ENCODE results near the gene CTCFL.

Gene CTCFL

GRCh38 chr20:57555457-57556184 is 30.7 kb upstream of the CTCFL start:
- Histone ChIP-seq H3K79me1 (ENCODE audit: low read depth, low read length) (no peaks in the 10 kb centered on the region), H2AFZ (ENCODE audit: low read length) (no peak overlapping the region), H3K36me3 (replicated peaks in 1 of 2; ENCODE audit: control insufficient read depth in 2 of 2, insufficient read depth in 2 of 2, low read length in 2 of 2) (no peaks in the 10 kb centered on the region), H2AK5ac (ENCODE audit: low read depth, low read length) (no peak overlapping the region), H3K27me3 (ENCODE audit: control insufficient read depth in 3 of 3, insufficient read depth in 3 of 3, low read depth in 1 of 3, low read length in 3 of 3) (peaks cover 0 to 43% (median 0%) of the 10 kb centered on the region in 3 experiments), H2BK120ac (ENCODE audit: low read depth, low read length) (no peak overlapping the region), H3K14ac (ENCODE audit: low read length) (no peak overlapping the region), H2BK5ac (ENCODE audit: low read length) (no peak overlapping the region), H3K4me1 (ENCODE audit: control insufficient read depth in 2 of 2, insufficient read depth in 1 of 2, low read depth in 1 of 2, low read length in 2 of 2) (no peaks in the 10 kb centered on the region), H2BK15ac (ENCODE audit: low read length) (no peak overlapping the region), H3K4me3 (ENCODE audit: low read length in 2 of 2) (no peak overlapping the region), H4K8ac (ENCODE audit: low read depth, low read length) (no peak overlapping the region), H3K4me2 (ENCODE audit: insufficient read depth, low read length, poor library complexity, severe bottlenecking) (no peak overlapping the region), H4K91ac (ENCODE audit: low read depth, low read length, poor library complexity) (no peak overlapping the region), H3K18ac (ENCODE audit: low read length) (no peak overlapping the region), H2BK12ac (ENCODE audit: low read length) (no peak overlapping the region), H3K23ac (ENCODE audit: low read depth, low read length, poor library complexity) (no peak overlapping the region), H3K9ac (ENCODE audit: low read depth, low read length, poor library complexity) (no peak overlapping the region), H3K27ac (replicated peaks; ENCODE audit: low read length) (no peak overlapping the region), H3K9me3 (replicated peaks in 1 of 2; ENCODE audit: control insufficient read depth in 2 of 2, insufficient read depth in 1 of 2, low read depth in 1 of 2, low read length in 2 of 2) (no peaks in the 10 kb centered on the region), H3K4ac (ENCODE audit: low read length) (no peak overlapping the region)
- DNase-seq (ENCODE audit: low spot score) = no peak
- WGBS, 2 donors (ENCODE audit: extremely low coverage in 2 of 2, insufficient read length in 2 of 2, insufficient replicate concordance in 1 of 2) = no CpG with 5 or more reads among the region's 11 CpGs

- Histone ChIP-seq H3K23ac (ENCODE audit: low read depth, low read length, poor library complexity) (no peak overlapping the region), H3K14ac (ENCODE audit: low read length) (no peak overlapping the region), H2AFZ (ENCODE audit: low read length) (no peak overlapping the region), H3K27me3 (ENCODE audit: control insufficient read depth in 3 of 3, insufficient read depth in 3 of 3, low read depth in 1 of 3, low read length in 3 of 3) (peaks cover 0 to 36% (median 0%) of the 10 kb centered on the region in 3 experiments), H3K9ac (ENCODE audit: low read depth, low read length, poor library complexity) (no peak overlapping the region), H3K4me3 (ENCODE audit: low read length in 2 of 2) (no peak overlapping the region), H4K91ac (ENCODE audit: low read depth, low read length, poor library complexity) (no peak overlapping the region), H3K36me3 (replicated peaks in 1 of 2; ENCODE audit: control insufficient read depth in 2 of 2, insufficient read depth in 2 of 2, low read length in 2 of 2) (no peaks in the 10 kb centered on the region), H3K18ac (ENCODE audit: low read length) (no peak overlapping the region), H3K27ac (replicated peaks; ENCODE audit: low read length) (no peak overlapping the region), H2BK15ac (ENCODE audit: low read length) (no peak overlapping the region), H2BK5ac (ENCODE audit: low read length) (no peak overlapping the region), H3K9me3 (replicated peaks in 1 of 2; ENCODE audit: control insufficient read depth in 2 of 2, insufficient read depth in 1 of 2, low read depth in 1 of 2, low read length in 2 of 2) (no peaks in the 10 kb centered on the region), H3K4ac (ENCODE audit: low read length) (no peak overlapping the region), H3K4me2 (ENCODE audit: insufficient read depth, low read length, poor library complexity, severe bottlenecking) (no peak overlapping the region), H2BK12ac (ENCODE audit: low read length) (no peak overlapping the region), H4K8ac (ENCODE audit: low read depth, low read length) (no peak overlapping the region), H2BK120ac (ENCODE audit: low read depth, low read length) (no peak overlapping the region), H3K4me1 (ENCODE audit: control insufficient read depth in 2 of 2, insufficient read depth in 1 of 2, low read depth in 1 of 2, low read length in 2 of 2) (no peaks in the 10 kb centered on the region), H2AK5ac (ENCODE audit: low read depth, low read length) (no peak overlapping the region), H3K79me1 (ENCODE audit: low read depth, low read length) (no peaks in the 10 kb centered on the region)
- DNase-seq (ENCODE audit: low spot score) = no peak
- WGBS, 2 donors (ENCODE audit: extremely low coverage in 2 of 2, insufficient read length in 2 of 2, insufficient replicate concordance in 1 of 2) = no CpG with 5 or more reads among the region's 11 CpGs
These were observed 28.6 kb upstream of the CTCFL start for GRCh38 chr20:57553376-57554018.

DNA sequence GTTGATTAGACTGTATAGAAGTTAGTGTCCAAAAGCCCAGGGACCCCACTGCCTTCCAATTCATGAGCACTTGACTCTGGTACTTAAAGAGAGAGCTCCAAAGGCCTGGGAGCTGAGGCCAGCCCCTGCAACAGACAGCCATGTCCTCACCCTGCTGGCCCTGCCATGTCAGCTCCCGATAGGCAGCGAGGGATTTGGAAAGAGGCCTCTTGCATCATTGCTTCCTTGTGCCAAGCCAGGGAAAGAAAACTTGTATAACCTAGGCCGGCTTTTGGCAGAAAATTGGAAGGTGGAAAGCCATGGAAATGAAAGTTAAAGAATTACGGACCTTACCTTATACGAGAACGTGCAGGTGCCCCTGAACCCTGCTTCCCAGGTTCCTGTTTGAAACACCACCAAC is 27.5 kb upstream of the CTCFL start:
- Histone ChIP-seq H2BK12ac (ENCODE audit: low read length) (no peak overlapping the region), H2BK120ac (ENCODE audit: low read depth, low read length) (no peak overlapping the region), H3K27me3 (ENCODE audit: control insufficient read depth in 3 of 3, insufficient read depth in 3 of 3, low read depth in 1 of 3, low read length in 3 of 3) (peaks cover 0 to 35% (median 0%) of the 10 kb centered on the region in 3 experiments), H3K9me3 (replicated peaks in 1 of 2; ENCODE audit: control insufficient read depth in 2 of 2, insufficient read depth in 1 of 2, low read depth in 1 of 2, low read length in 2 of 2) (no peaks in the 10 kb centered on the region), H2AK5ac (ENCODE audit: low read depth, low read length) (no peak overlapping the region), H3K4me1 (ENCODE audit: control insufficient read depth in 2 of 2, insufficient read depth in 1 of 2, low read depth in 1 of 2, low read length in 2 of 2) (no peaks in the 10 kb centered on the region), H4K91ac (ENCODE audit: low read depth, low read length, poor library complexity) (no peak overlapping the region), H2BK15ac (ENCODE audit: low read length) (no peak overlapping the region), H2AFZ (ENCODE audit: low read length) (no peak overlapping the region), H3K27ac (replicated peaks; ENCODE audit: low read length) (no peak overlapping the region), H3K4me2 (ENCODE audit: insufficient read depth, low read length, poor library complexity, severe bottlenecking) (no peak overlapping the region), H3K4ac (ENCODE audit: low read length) (no peak overlapping the region), H3K4me3 (ENCODE audit: low read length in 2 of 2) (no peak overlapping the region), H2BK5ac (ENCODE audit: low read length) (no peak overlapping the region), H3K14ac (ENCODE audit: low read length) (no peak overlapping the region), H3K18ac (ENCODE audit: low read length) (no peak overlapping the region), H3K79me1 (ENCODE audit: low read depth, low read length) (no peaks in the 10 kb centered on the region), H3K36me3 (replicated peaks in 1 of 2; ENCODE audit: control insufficient read depth in 2 of 2, insufficient read depth in 2 of 2, low read length in 2 of 2) (no peaks in the 10 kb centered on the region), H3K23ac (ENCODE audit: low read depth, low read length, poor library complexity) (no peak overlapping the region), H4K8ac (ENCODE audit: low read depth, low read length) (no peak overlapping the region), H3K9ac (ENCODE audit: low read depth, low read length, poor library complexity) (no peak overlapping the region)
- DNase-seq (ENCODE audit: low spot score) = no peak
- no CpG with 5 or more reads among the region's 6 CpGs for WGBS, 2 donors (ENCODE audit: extremely low coverage in 2 of 2, insufficient read length in 2 of 2, insufficient replicate concordance in 1 of 2)

DNA sequence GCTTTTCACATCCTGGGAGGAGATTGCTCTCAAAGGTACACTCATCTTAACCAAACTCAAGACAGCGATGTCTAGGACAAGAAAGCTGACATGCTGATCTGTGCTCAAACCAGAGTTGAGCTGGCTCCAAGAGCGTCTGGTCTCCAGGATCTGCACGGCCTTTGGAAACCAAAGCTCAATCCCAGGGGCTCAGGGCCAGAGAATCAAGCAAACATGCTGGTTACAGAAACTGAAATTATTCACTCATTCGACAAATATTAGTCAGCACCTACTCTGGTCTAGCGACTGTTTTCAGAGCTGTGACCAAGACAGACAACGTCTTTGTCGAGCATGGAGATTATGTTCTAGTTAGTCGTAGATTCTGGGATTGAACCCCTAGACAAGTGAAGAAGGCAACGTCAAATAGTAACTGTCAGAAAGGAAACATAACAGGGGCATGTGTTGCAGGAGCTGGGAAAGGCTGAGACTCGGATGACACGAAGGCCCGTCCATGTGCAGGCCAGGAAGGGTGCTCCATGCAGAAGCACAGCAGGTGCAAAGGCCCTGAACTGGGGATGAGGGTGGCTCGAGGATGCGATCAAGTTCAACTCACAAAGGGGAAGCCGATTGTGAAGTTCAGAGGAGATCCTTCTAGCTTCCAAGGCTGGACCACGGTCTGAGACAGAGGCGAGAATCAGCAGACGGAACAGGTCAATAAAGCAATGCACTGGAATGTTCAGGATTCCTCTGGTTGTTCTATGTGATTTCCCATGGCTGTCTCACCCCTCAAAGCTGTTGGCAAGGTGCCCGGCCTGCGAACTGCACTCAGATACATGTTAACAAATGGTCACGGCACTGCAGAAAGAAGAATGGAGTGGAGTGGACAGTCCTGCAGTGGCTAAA is 23.5 kb upstream of the CTCFL start:
- Histone ChIP-seq H3K14ac (ENCODE audit: low read length) (no peak overlapping the region), H3K27me3 (ENCODE audit: control insufficient read depth in 3 of 3, insufficient read depth in 3 of 3, low read depth in 1 of 3, low read length in 3 of 3) (peaks cover 0 to 31% (median 0%) of the 10 kb centered on the region in 3 experiments), H2BK5ac (ENCODE audit: low read length) (no peak overlapping the region), H2BK15ac (ENCODE audit: low read length) (no peak overlapping the region), H3K4ac (ENCODE audit: low read length) (no peak overlapping the region), H3K23ac (ENCODE audit: low read depth, low read length, poor library complexity) (no peak overlapping the region), H3K9ac (ENCODE audit: low read depth, low read length, poor library complexity) (no peak overlapping the region), H4K8ac (ENCODE audit: low read depth, low read length) (no peak overlapping the region), H2BK12ac (ENCODE audit: low read length) (no peak overlapping the region), H2AFZ (ENCODE audit: low read length) (no peak overlapping the region), H3K9me3 (replicated peaks in 1 of 2; ENCODE audit: control insufficient read depth in 2 of 2, insufficient read depth in 1 of 2, low read depth in 1 of 2, low read length in 2 of 2) (no peaks in the 10 kb centered on the region), H3K4me3 (ENCODE audit: low read length in 2 of 2) (no peak overlapping the region), H2AK5ac (ENCODE audit: low read depth, low read length) (no peak overlapping the region), H3K36me3 (replicated peaks in 1 of 2; ENCODE audit: control insufficient read depth in 2 of 2, insufficient read depth in 2 of 2, low read length in 2 of 2) (no peaks in the 10 kb centered on the region), H4K91ac (ENCODE audit: low read depth, low read length, poor library complexity) (no peak overlapping the region), H3K18ac (ENCODE audit: low read length) (no peak overlapping the region), H3K4me1 (ENCODE audit: control insufficient read depth in 2 of 2, insufficient read depth in 1 of 2, low read depth in 1 of 2, low read length in 2 of 2) (no peaks in the 10 kb centered on the region), H3K4me2 (ENCODE audit: insufficient read depth, low read length, poor library complexity, severe bottlenecking) (no peak overlapping the region), H2BK120ac (ENCODE audit: low read depth, low read length) (no peak overlapping the region), H3K79me1 (ENCODE audit: low read depth, low read length) (no peaks in the 10 kb centered on the region), H3K27ac (replicated peaks; ENCODE audit: low read length) (no peak overlapping the region)
- no peak for DNase-seq (ENCODE audit: low spot score)
- no CpG with 5 or more reads among the region's 21 CpGs for WGBS, 2 donors (ENCODE audit: extremely low coverage in 2 of 2, insufficient read length in 2 of 2, insufficient replicate concordance in 1 of 2)
